Panc1 (cell line): ENCODE measurements around the gene SORBS1.

Experiments
- CTCF ChIP-seq: fragments of 450-650 bp; IDR thresholded peaks from 2 replicates; pipeline ENCODE4 v1.5.1; 2017; ENCODE audit warnings: mild to moderate bottlenecking
- POLR2AphosphoS5 ChIP-seq: IDR thresholded peaks from 2 replicates; pipeline ENCODE4 v1.6.1; 2012; ENCODE audit warnings: mild to moderate bottlenecking, low read depth, low read length, moderate library complexity
- TCF7L2 ChIP-seq: IDR thresholded peaks from 2 replicates; pipeline ENCODE4 v1.6.1; 2011; ENCODE audit warnings: mild to moderate bottlenecking, low read depth, low read length, inconsistent platforms

- no peak for TF ChIP-seq CTCF
- TF ChIP-seq POLR2AphosphoS5: no peak
- TF ChIP-seq TCF7L2: no peak
Measured at GRCh38 chr10:95356190-95356955, 204.8 kb downstream of the SORBS1 start.
